ENCODE results near the gene NYNRIN. TPM values are rescaled to one million over a fixed set of nuclear protein-coding genes. Genes with fewer than 3 reads are reported as not detected.

Gene NYNRIN
- total RNA-seq, 4 donors from 2014 or later, result 18.5 to 43.6 (median 29.8) TPM

- Histone ChIP-seq H3K27ac (no peak overlapping the region), H3K27me3 (no peaks in the 10 kb centered on the region), H3K36me3 (peaks cover 7% of the 10 kb centered on the region), H3K9me3 (no peaks in the 10 kb centered on the region), H3K4me1 (peaks cover 36% of the 10 kb centered on the region), H3K4me3 (no peak overlapping the region)
- 77% methylated on average over 16 of the region's 16 CpGs for WGBS
- TF ChIP-seq POLR2A (IDR thresholded peaks at IDR 0.05), result no peak
- TF ChIP-seq EP300 (IDR thresholded peaks at IDR 0.05), result no peak
- TF ChIP-seq POLR2AphosphoS5 (IDR thresholded peaks at IDR 0.05), result no peak
- TF ChIP-seq, protein P1, sequence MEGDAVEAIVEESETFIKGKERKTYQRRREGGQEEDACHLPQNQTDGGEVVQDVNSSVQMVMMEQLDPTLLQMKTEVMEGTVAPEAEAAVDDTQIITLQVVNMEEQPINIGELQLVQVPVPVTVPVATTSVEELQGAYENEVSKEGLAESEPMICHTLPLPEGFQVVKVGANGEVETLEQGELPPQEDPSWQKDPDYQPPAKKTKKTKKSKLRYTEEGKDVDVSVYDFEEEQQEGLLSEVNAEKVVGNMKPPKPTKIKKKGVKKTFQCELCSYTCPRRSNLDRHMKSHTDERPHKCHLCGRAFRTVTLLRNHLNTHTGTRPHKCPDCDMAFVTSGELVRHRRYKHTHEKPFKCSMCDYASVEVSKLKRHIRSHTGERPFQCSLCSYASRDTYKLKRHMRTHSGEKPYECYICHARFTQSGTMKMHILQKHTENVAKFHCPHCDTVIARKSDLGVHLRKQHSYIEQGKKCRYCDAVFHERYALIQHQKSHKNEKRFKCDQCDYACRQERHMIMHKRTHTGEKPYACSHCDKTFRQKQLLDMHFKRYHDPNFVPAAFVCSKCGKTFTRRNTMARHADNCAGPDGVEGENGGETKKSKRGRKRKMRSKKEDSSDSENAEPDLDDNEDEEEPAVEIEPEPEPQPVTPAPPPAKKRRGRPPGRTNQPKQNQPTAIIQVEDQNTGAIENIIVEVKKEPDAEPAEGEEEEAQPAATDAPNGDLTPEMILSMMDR (IDR thresholded peaks at IDR 0.05), result no peak
- DNase-seq (ENCODE audit: low spot score in 2 of 2), result no peak
These were observed 22.2 kb upstream of the NYNRIN start for GRCh38 chr14:24376448-24377070.

DNA sequence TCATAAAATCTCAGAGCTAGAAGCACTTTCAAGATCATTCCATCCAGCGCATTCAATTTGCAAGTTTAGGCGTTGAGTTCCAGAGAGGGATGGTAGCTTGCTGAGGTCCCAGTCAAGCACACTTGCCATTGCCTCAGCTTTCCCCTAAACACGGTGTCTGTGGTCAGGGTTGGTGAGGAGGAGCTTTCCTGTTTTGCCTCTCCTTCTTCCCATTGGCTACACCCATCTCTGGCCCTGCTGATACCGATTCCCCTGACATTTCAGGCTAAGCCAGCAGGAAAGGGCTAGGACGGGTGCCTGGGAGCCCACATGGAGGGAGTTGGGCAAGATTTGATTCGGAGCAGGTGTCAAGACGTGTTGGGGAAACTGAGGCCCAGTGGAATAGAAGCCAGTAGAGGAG, 21.7 kb upstream of the NYNRIN start:
- Histone ChIP-seq H3K4me3 (no peak overlapping the region), H3K36me3 (peaks cover 3% of the 10 kb centered on the region), H3K9me3 (no peaks in the 10 kb centered on the region), H3K4me1 (peaks cover 40% of the 10 kb centered on the region), H3K27me3 (no peaks in the 10 kb centered on the region), H3K27ac (no peak overlapping the region)
- no peak for DNase-seq (ENCODE audit: low spot score in 2 of 2)
- WGBS, result 91% methylated on average over 7 of the region's 7 CpGs
- TF ChIP-seq, protein P1 (IDR thresholded peaks at IDR 0.05), result no peak
- TF ChIP-seq POLR2AphosphoS5 (IDR thresholded peaks at IDR 0.05), result no peak
- no peak for TF ChIP-seq POLR2A (IDR thresholded peaks at IDR 0.05)
- TF ChIP-seq EP300 (IDR thresholded peaks at IDR 0.05), result no peak

GRCh38 chr14:24377657-24378056, 21.1 kb upstream of the NYNRIN start:
- peaks cover 44% of the 10 kb centered on the region for H3K4me1 ChIP-seq
- H3K36me3 ChIP-seq, result peaks cover 3% of the 10 kb centered on the region
- WGBS, result 24% methylated on average over 2 of the region's 2 CpGs
- H3K27ac ChIP-seq, result no peak overlapping the region
- TF ChIP-seq POLR2AphosphoS5 (IDR thresholded peaks at IDR 0.05) (no peak), POLR2A (IDR thresholded peaks at IDR 0.05) (no peak), EP300 (IDR thresholded peaks at IDR 0.05) (no peak)
- TF ChIP-seq, protein P1 (IDR thresholded peaks at IDR 0.05), result no peak
- no peak for DNase-seq (ENCODE audit: low spot score in 2 of 2)
- H3K4me3 ChIP-seq, result no peak overlapping the region
- no peaks in the 10 kb centered on the region for H3K27me3 ChIP-seq
- no peaks in the 10 kb centered on the region for H3K9me3 ChIP-seq

DNA sequence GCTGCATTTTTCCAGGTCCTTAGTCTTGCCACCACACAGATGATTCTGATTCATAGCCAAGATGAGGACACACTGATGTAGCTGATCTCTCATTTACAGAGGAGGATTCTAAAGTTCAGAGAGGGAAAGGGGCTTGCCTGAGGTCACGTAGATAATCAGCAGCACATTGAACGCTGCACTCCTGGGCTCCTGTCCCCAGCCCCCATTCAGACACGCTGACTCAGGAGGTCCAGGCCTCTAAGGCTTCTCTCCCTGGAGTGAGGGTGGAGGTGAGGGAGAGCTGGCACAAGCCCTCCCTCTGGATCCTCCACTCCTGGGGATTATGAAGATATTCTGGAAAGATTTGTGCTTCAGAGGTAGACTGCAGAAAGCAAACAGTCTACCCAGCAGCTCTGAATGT, 20.5 kb upstream of the NYNRIN start:
- TF ChIP-seq EP300 (IDR thresholded peaks at IDR 0.05), result no peak
- TF ChIP-seq POLR2AphosphoS5 (IDR thresholded peaks at IDR 0.05), result no peak
- no peak for TF ChIP-seq POLR2A (IDR thresholded peaks at IDR 0.05)
- TF ChIP-seq, protein P1 (IDR thresholded peaks at IDR 0.05), result no peak
- Histone ChIP-seq H3K27me3 (no peaks in the 10 kb centered on the region), H3K36me3 (peaks cover under 1% of the 10 kb centered on the region), H3K4me1 (peaks cover 44% of the 10 kb centered on the region), H3K9me3 (no peaks in the 10 kb centered on the region), H3K4me3 (no peak overlapping the region), H3K27ac (no peak overlapping the region)
- DNase-seq (ENCODE audit: low spot score in 2 of 2), result no peak
- WGBS, result 100% methylated on average over 1 of the region's 3 CpGs

- Histone ChIP-seq H3K27ac (no peak overlapping the region), H3K9me3 (no peaks in the 10 kb centered on the region), H3K27me3 (no peaks in the 10 kb centered on the region), H3K36me3 (no peaks in the 10 kb centered on the region), H3K4me1 (peaks cover 44% of the 10 kb centered on the region), H3K4me3 (no peak overlapping the region)
- DNase-seq (ENCODE audit: low spot score in 2 of 2), result no peak
- TF ChIP-seq, protein P1 (IDR thresholded peaks at IDR 0.05), result no peak
- no peak for TF ChIP-seq POLR2AphosphoS5 (IDR thresholded peaks at IDR 0.05)
- TF ChIP-seq POLR2A (IDR thresholded peaks at IDR 0.05), result no peak
- TF ChIP-seq EP300 (IDR thresholded peaks at IDR 0.05), result no peak
- WGBS, result 69% methylated on average over 7 of the region's 7 CpGs
These were observed 19.6 kb upstream of the NYNRIN start for GRCh38 chr14:24378981-24379906.
